C1 segment of cervical spinal cord (tissue), 14 donors: ENCODE results near the gene RRP1B.
"Not testable (repeated sequence)": the region's sequence is repeated elsewhere in the genome, so short reads cannot be mapped to it uniquely, and the experiment has no call there.

Source experiments
- DNase-seq, 14 donors: peaks; one replicate each; lab custom pipeline; 2025; lab: John Stamatoyannopoulos, UW

Gene RRP1B

GRCh38 chr21:43640400-43640799, 19.0 kb upstream of the RRP1B start:
- DNase-seq: no peak

GRCh38 chr21:43643193-43643592, 16.2 kb upstream of the RRP1B start:
- DNase-seq: no peak

- no peak for DNase-seq
Measured at GRCh38 chr21:43644071-43644470, 15.3 kb upstream of the RRP1B start.

- no peak for DNase-seq
Measured at GRCh38 chr21:43644609-43645008, 14.8 kb upstream of the RRP1B start.

GRCh38 chr21:43645136-43645891, 14.0 kb upstream of the RRP1B start:
- peak in 5 of 14 donors; percentile 5 to 23 (median 15) for DNase-seq

GRCh38 chr21:43645976-43646375, 13.4 kb upstream of the RRP1B start:
- no peak for DNase-seq

GRCh38 chr21:43646550-43647260, 12.7 kb upstream of the RRP1B start:
- peak; percentile 4 to 82 (median 69) for DNase-seq

- DNase-seq: no peak
Measured at GRCh38 chr21:43648171-43648570, 11.2 kb upstream of the RRP1B start.

GRCh38 chr21:43651926-43652325, 7.4 kb upstream of the RRP1B start:
- not testable (repeated sequence) for DNase-seq

GRCh38 chr21:43652616-43653015, 6.7 kb upstream of the RRP1B start:
- DNase-seq: no peak

GRCh38 chr21:43653626-43654025, 5.7 kb upstream of the RRP1B start:
- no peak for DNase-seq

GRCh38 chr21:43654806-43655489, 4.4 kb upstream of the RRP1B start:
- DNase-seq: no peak

- DNase-seq: no peak
Measured at GRCh38 chr21:43657355-43658087, 1.8 kb upstream of the RRP1B start.

GRCh38 chr21:43658088-43658741, 1.1 kb upstream of the RRP1B start:
- no peak for DNase-seq

GRCh38 chr21:43658769-43659135, 608 bp upstream of the RRP1B start:
- DNase-seq: peak in 1 of 14 donors; percentile 5

GRCh38 chr21:43662286-43662685, 2.9 kb downstream of the RRP1B start:
- no peak for DNase-seq

GRCh38 chr21:43663033-43663432, 3.7 kb downstream of the RRP1B start:
- no peak for DNase-seq

GRCh38 chr21:43664358-43664757, 5.0 kb downstream of the RRP1B start:
- no peak for DNase-seq

GRCh38 chr21:43665879-43666278, 6.5 kb downstream of the RRP1B start:
- DNase-seq: no peak

GRCh38 chr21:43667191-43667904, 8.0 kb downstream of the RRP1B start:
- DNase-seq: no peak
